Loucy (cell line): Measurements from ENCODE around the gene MDN1.
A peak's percentile ranks its signal among the peaks of the same experiment; 100 is the strongest.

Experiments
- H2AFZ ChIP-seq: fragments of 200-600 bp; sonication (generic); 2 replicates; pipeline ENCODE4 v1.6.0; 2016; ENCODE audit warnings: antibody characterized with exemption, mild to moderate bottlenecking, low read length, moderate library complexity
- H3F3A ChIP-seq: fragments of 200-600 bp; 2 replicates; pipeline ENCODE4 v1.6.0; 2016; ENCODE audit warnings: antibody characterized with exemption, low read depth, mild to moderate bottlenecking
- H3K27me3 ChIP-seq: fragments of 200-600 bp; sonication (generic); 2 replicates; pipeline ENCODE4 v1.6.1; 2014; ENCODE audit warnings: low read length, mild to moderate bottlenecking; ENCODE audit not compliant: insufficient read depth, poor library complexity, severe bottlenecking
- H3K36me3 ChIP-seq: fragments of 200-600 bp; sonication (generic); 2 replicates; pipeline ENCODE4 v1.6.1; 2016; ENCODE audit warnings: low read length; ENCODE audit not compliant: insufficient read depth
- H3K4me1 ChIP-seq: fragments of 200-600 bp; sonication (generic); 2 replicates; pipeline ENCODE4 v1.5.1; 2014; ENCODE audit warnings: low read length, mild to moderate bottlenecking; ENCODE audit not compliant: insufficient read depth, poor library complexity, severe bottlenecking
- H3K4me2 ChIP-seq: fragments of 200-600 bp; sonication (generic); 2 replicates; pipeline ENCODE4 v1.6.0; 2014; ENCODE audit warnings: antibody characterized with exemption, low read length, low read depth, mild to moderate bottlenecking; ENCODE audit not compliant: poor library complexity, severe bottlenecking
- H3K4me3 ChIP-seq: fragments of 200-600 bp; sonication (generic); 2 replicates; pipeline ENCODE4 v1.5.1; 2014; ENCODE audit warnings: low read length, mild to moderate bottlenecking, mixed read lengths; ENCODE audit not compliant: poor library complexity, severe bottlenecking
- H3K79me2 ChIP-seq: fragments of 200-600 bp; sonication (generic); 2 replicates; pipeline ENCODE4 v1.6.1; 2014; ENCODE audit warnings: low read length; ENCODE audit not compliant: insufficient read depth
- H3K9ac ChIP-seq: fragments of 200-600 bp; sonication (generic); 2 replicates; pipeline ENCODE4 v1.6.0; 2014; ENCODE audit warnings: mild to moderate bottlenecking, low read depth, low read length, moderate library complexity; ENCODE audit not compliant: poor library complexity, severe bottlenecking
- H3K9me2 ChIP-seq: fragments of 200-600 bp; sonication (generic); replicated peaks from 2 replicates; pipeline ENCODE4 v1.6.1; 2016; ENCODE audit warnings: low read depth, low read length, mixed read lengths
- H3K9me3 ChIP-seq: fragments of 200-600 bp; sonication (generic); 2 replicates; pipeline ENCODE4 v1.6.1; 2014; ENCODE audit warnings: mild to moderate bottlenecking, antibody characterized with exemption, low read length, low read depth; ENCODE audit not compliant: insufficient read depth
- H4K20me1 ChIP-seq: fragments of 200-600 bp; sonication (generic); 2 replicates; pipeline ENCODE4 v1.6.0; 2014; ENCODE audit warnings: antibody characterized with exemption, low read length, mild to moderate bottlenecking; ENCODE audit not compliant: insufficient read depth, poor library complexity, severe bottlenecking
- EZH2phosphoT487 ChIP-seq: fragments of 200-600 bp; IDR thresholded peaks from 2 replicates; pipeline ENCODE4 v1.6.1; 2018; ENCODE audit warnings: antibody characterized with exemption, mild to moderate bottlenecking, moderate library complexity, borderline replicate concordance
- TF ChIP-seq, protein P1 (sequence below): fragments of 200-600 bp; sonication (generic); conservative IDR thresholded peaks from 2 replicates; pipeline ENCODE4 v1.5.1; 2014; ENCODE audit warnings: mild to moderate bottlenecking, antibody characterized with exemption, low read length

Gene MDN1

DNA sequence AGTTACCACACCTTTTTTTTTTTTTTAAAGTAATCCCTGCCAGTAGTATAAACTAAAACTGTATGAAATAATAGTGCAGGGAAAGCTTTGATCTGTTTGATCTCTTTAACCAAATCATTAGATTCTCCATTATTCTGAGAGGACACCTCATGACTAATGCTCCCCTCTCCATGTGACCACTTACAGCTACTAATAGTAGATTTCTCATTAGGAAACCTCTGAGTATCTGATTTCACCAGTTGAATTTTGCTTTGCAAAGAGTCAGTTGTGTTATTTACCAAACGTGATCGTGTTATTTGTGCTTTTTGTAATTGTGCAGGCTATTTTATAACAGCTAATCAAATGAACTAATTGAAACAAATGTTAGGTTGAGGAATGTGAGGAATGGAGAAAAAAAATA lies 22.6 kb upstream of the MDN1 start:
- Histone ChIP-seq H3K27me3 (no peaks in the 10 kb centered on the region), H3K9ac (no peak overlapping the region), H3K4me2 (no peak overlapping the region), H3K4me3 (no peak overlapping the region), H3F3A (no peaks in the 10 kb centered on the region), H3K4me1 (peaks cover 13% of the 10 kb centered on the region), H4K20me1 (peaks cover 11% of the 10 kb centered on the region), H3K9me3 (no peaks in the 10 kb centered on the region), H3K9me2 (no peaks in the 10 kb centered on the region), H2AFZ (no peak overlapping the region), H3K79me2 (peaks cover 34% of the 10 kb centered on the region; the same call in 1 of the 2 replicates), H3K36me3 (peaks cover 7% of the 10 kb centered on the region; the same call in 1 of the 2 replicates)
- TF ChIP-seq, protein P1, sequence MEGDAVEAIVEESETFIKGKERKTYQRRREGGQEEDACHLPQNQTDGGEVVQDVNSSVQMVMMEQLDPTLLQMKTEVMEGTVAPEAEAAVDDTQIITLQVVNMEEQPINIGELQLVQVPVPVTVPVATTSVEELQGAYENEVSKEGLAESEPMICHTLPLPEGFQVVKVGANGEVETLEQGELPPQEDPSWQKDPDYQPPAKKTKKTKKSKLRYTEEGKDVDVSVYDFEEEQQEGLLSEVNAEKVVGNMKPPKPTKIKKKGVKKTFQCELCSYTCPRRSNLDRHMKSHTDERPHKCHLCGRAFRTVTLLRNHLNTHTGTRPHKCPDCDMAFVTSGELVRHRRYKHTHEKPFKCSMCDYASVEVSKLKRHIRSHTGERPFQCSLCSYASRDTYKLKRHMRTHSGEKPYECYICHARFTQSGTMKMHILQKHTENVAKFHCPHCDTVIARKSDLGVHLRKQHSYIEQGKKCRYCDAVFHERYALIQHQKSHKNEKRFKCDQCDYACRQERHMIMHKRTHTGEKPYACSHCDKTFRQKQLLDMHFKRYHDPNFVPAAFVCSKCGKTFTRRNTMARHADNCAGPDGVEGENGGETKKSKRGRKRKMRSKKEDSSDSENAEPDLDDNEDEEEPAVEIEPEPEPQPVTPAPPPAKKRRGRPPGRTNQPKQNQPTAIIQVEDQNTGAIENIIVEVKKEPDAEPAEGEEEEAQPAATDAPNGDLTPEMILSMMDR = no peak

DNA sequence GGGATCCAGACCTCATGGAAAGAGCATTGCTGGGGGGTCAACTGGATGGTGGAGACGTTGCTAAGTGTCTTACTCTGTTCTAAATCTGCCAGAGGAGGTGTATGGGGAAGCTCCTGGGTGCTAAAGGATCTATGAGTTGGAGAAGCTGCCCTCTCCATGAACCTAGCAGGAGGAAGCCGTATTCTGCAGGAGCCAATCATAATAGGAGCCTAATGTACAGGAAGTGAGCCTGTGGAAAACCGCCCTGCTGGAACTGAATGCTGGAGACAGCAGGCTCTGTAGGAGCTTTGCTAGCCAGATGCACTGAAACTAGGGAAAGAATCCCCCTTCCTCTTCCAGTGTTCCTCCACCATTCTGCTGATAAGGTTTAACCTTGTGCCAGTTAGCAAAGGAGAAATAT lies 20.9 kb upstream of the MDN1 start:
- H3K36me3 ChIP-seq = no peaks in the 10 kb centered on the region
- H3K4me1 ChIP-seq = peaks cover 13% of the 10 kb centered on the region
- H3F3A ChIP-seq = no peaks in the 10 kb centered on the region
- no peak for TF ChIP-seq EZH2phosphoT487
- TF ChIP-seq, protein P1 = no peak
- peaks cover 11% of the 10 kb centered on the region for H4K20me1 ChIP-seq
- H3K4me3 ChIP-seq = no peak overlapping the region
- no peak overlapping the region for H2AFZ ChIP-seq
- peak overlapping the region; percentile 17 for H3K9ac ChIP-seq
- H3K4me2 ChIP-seq = peak overlapping the region; percentile 40
- H3K79me2 ChIP-seq = peaks cover 35% of the 10 kb centered on the region; the same call in 1 of the 2 replicates
- H3K9me2 ChIP-seq = no peaks in the 10 kb centered on the region
- no peaks in the 10 kb centered on the region for H3K27me3 ChIP-seq
- H3K9me3 ChIP-seq = no peaks in the 10 kb centered on the region

DNA sequence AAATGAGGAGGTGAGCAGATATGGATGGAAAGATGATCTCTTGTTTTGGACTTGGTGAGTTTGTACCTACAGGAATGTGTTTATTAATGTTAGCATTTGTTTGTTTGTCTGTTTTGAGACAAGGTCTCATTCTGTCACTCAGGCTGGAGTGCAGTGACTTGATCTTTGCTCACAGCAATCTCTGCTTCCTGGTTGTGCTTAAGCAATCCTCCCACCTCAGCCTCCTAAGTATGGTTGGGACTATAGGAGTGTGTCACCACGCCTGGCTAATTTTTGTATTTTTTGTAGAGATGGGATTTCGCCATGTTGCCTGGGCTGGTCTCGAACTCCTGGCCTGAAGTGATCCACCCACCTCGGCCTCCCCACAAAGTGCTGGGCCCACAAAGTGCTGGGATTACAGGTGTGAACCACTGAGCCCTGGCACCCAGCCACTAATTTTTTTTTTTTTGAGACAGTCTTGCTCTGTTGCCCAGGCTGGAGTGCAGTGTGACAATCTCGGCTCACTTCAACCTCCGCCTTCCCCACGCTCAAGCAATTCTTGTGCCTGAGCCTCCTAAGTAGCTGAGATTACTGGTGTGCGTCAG lies 17.1 kb upstream of the MDN1 start:
- Histone ChIP-seq H3K4me3 (no peak overlapping the region), H3K4me1 (peaks cover 9% of the 10 kb centered on the region), H3K79me2 (peaks cover 27% of the 10 kb centered on the region; the same call in 1 of the 2 replicates), H2AFZ (no peak overlapping the region), H3K36me3 (no peaks in the 10 kb centered on the region), H3F3A (no peaks in the 10 kb centered on the region), H3K27me3 (no peaks in the 10 kb centered on the region), H3K9me3 (no peaks in the 10 kb centered on the region), H4K20me1 (peaks cover 7% of the 10 kb centered on the region), H3K9me2 (no peaks in the 10 kb centered on the region), H3K4me2 (no peak overlapping the region), H3K9ac (no peak overlapping the region)
- no peak for TF ChIP-seq EZH2phosphoT487
- TF ChIP-seq, protein P1 = no peak
